CD4-positive, alpha-beta T cell treated with Interleukin-21 for 1 hour (primary cell): ENCODE results near the gene TSSC4.

Experiments used
- DNase-seq: peaks from one replicate; pipeline ENCODE4 v3.0.0-alpha.2; 2020

Gene TSSC4

GRCh38 chr11:2369896-2370295, 30.7 kb upstream of the TSSC4 start:
- no peak for DNase-seq

GRCh38 chr11:2374456-2375201, 25.9 kb upstream of the TSSC4 start:
- DNase-seq, result no peak

- no peak for DNase-seq
Measured at GRCh38 chr11:2375341-2375853, 25.2 kb upstream of the TSSC4 start.

GRCh38 chr11:2375964-2376551, 24.5 kb upstream of the TSSC4 start:
- no peak for DNase-seq

- peak; percentile 68 for DNase-seq
Measured at GRCh38 chr11:2376751-2377451, 23.6 kb upstream of the TSSC4 start, which contains the start of gene CD81. CD81 (plus strand) TSS chr11:2377310; CDS start chr11:2377550, 240 bp downstream.

- peak; percentile 56 for DNase-seq
Measured at GRCh38 chr11:2377511-2378443, 22.8 kb upstream of the TSSC4 start.

- DNase-seq, result no peak
Measured at GRCh38 chr11:2378527-2379210, 21.9 kb upstream of the TSSC4 start.

GRCh38 chr11:2379466-2380174, 20.9 kb upstream of the TSSC4 start:
- no peak for DNase-seq

GRCh38 chr11:2380396-2380795, 20.2 kb upstream of the TSSC4 start:
- DNase-seq, result no peak

- no peak for DNase-seq
Measured at GRCh38 chr11:2380807-2381350, 19.7 kb upstream of the TSSC4 start.

GRCh38 chr11:2381494-2382128, 18.9 kb upstream of the TSSC4 start:
- no peak for DNase-seq

GRCh38 chr11:2382129-2382517, 18.4 kb upstream of the TSSC4 start:
- no peak for DNase-seq

GRCh38 chr11:2382936-2383851, 17.4 kb upstream of the TSSC4 start:
- no peak for DNase-seq

GRCh38 chr11:2383852-2384804, 16.4 kb upstream of the TSSC4 start:
- peak; percentile 74 for DNase-seq

GRCh38 chr11:2385156-2386151, 15.1 kb upstream of the TSSC4 start:
- no peak for DNase-seq

- no peak for DNase-seq
Measured at GRCh38 chr11:2386591-2386990, 14.0 kb upstream of the TSSC4 start.
